22Rv1 (cell line): ENCODE measurements around the gene RELL1.

Experiments
- H3K27ac ChIP-seq: fragments of 450-650 bp; 2 replicates; pipeline ENCODE4 v1.5.1; 2017
- ZFX ChIP-seq: fragments of 450-650 bp; IDR thresholded peaks from 2 replicates; pipeline ENCODE4 v1.6.1; 2017; ENCODE audit warnings: antibody characterized with exemption, borderline replicate concordance
- TF ChIP-seq, protein P1 (sequence below): fragments of 450-650 bp; IDR thresholded peaks from 2 replicates; pipeline ENCODE4 v1.5.1; 2017; ENCODE audit warnings: mild to moderate bottlenecking

RELL1 gene

DNA sequence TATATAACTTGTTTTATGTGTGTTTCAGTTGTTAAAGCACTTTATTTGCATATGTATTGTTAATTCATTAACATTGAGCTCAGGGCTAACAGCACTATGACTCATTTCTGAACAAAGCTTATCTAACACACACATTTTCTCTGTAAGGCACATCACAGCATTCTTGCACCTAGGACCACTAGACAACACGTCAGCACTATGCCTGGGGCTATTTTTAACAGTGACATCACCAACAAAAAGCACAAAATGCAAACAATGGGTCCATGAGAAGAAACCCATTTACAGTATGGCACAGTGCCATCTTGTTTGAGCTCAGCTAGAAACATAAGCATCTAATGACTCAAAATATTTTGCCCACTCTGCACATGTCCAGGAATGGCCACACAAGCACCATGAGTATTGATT, 124.4 kb downstream of the RELL1 start:
- no peak for TF ChIP-seq ZFX
- TF ChIP-seq, protein P1, sequence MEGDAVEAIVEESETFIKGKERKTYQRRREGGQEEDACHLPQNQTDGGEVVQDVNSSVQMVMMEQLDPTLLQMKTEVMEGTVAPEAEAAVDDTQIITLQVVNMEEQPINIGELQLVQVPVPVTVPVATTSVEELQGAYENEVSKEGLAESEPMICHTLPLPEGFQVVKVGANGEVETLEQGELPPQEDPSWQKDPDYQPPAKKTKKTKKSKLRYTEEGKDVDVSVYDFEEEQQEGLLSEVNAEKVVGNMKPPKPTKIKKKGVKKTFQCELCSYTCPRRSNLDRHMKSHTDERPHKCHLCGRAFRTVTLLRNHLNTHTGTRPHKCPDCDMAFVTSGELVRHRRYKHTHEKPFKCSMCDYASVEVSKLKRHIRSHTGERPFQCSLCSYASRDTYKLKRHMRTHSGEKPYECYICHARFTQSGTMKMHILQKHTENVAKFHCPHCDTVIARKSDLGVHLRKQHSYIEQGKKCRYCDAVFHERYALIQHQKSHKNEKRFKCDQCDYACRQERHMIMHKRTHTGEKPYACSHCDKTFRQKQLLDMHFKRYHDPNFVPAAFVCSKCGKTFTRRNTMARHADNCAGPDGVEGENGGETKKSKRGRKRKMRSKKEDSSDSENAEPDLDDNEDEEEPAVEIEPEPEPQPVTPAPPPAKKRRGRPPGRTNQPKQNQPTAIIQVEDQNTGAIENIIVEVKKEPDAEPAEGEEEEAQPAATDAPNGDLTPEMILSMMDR: no peak
- no peak overlapping the region for H3K27ac ChIP-seq

DNA sequence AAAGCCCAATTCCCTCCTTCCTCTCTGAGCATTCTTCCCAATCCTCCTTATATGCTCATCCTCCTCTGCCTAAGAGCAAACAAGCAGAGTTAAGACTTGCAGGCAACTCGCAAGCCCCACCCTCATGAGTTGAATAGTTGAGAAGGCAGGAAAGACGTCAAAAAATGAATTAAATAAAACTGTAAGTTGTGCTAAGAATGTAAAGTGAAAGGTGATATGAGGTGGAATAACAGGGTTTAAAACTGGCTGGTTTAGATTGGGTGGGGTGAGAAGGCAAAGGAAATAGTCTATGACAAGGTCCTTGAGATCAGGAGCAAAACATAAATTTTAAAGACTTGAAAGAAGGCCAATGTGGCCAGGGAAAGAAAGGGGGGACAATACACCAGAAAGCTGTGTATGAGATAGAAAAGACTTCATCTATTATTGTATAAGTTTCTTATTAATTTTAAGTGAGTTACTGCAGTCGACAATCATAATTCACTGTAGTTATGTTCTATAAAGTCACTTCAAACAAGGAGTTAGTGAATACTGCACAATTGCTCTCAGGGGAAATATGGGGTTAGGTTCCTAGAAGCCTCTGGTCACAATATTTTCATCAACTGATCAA, 124.9 kb downstream of the RELL1 start:
- no peak for TF ChIP-seq ZFX
- TF ChIP-seq, protein P1: no peak
- H3K27ac ChIP-seq: no peak overlapping the region
